Bronchial epithelial cell (primary cell): ENCODE data around the gene LYSMD3. TPM values are rescaled to one million over a fixed set of nuclear protein-coding genes. Genes with fewer than 3 reads are reported as not detected.
"Not testable (repeated sequence)": the region's sequence is repeated elsewhere in the genome, so short reads cannot be mapped to it uniquely, and the experiment has no call there.

Experiments used
- DNase-seq: peaks from one replicate; pipeline ENCODE4 v3.0.0-alpha.2; 2010; ENCODE audit warnings: low read depth
- FAIRE-seq: peaks from 2 replicates; lab custom pipeline; 2011; peaks lifted over from hg19 to GRCh38; lab: Jason Lieb, UNC
- H3K27me3 ChIP-seq: 2 replicates; pipeline ENCODE4 v1.5.1; 2011; ENCODE audit warnings: low read length; ENCODE audit not compliant: control insufficient read depth, insufficient read depth
- H3K36me3 ChIP-seq: 2 replicates; pipeline ENCODE4 v1.5.1; 2011; ENCODE audit warnings: low read length; ENCODE audit not compliant: control insufficient read depth, insufficient read depth
- H3K4me3 ChIP-seq: 2 replicates; pipeline ENCODE4 v1.5.1; 2011; ENCODE audit warnings: mild to moderate bottlenecking, low read depth, low read length, control low read depth
- CTCF ChIP-seq: IDR thresholded peaks from 2 replicates; pipeline ENCODE4 v1.5.1; 2011; ENCODE audit warnings: mild to moderate bottlenecking, moderate library complexity, low read length, control low read depth, inconsistent platforms; ENCODE audit not compliant: insufficient read depth, severe bottlenecking
- total RNA-seq: library from RNA; depleted of rRNA; stranded (reverse); fragments of >200 nt; gene quantifications from 2 replicates; pipeline ENCODE4 v1.2.1, GENCODE V29; 2014

The LYSMD3 gene
- total RNA-seq: 15.4 and 16.3 TPM in 2 replicates

DNA sequence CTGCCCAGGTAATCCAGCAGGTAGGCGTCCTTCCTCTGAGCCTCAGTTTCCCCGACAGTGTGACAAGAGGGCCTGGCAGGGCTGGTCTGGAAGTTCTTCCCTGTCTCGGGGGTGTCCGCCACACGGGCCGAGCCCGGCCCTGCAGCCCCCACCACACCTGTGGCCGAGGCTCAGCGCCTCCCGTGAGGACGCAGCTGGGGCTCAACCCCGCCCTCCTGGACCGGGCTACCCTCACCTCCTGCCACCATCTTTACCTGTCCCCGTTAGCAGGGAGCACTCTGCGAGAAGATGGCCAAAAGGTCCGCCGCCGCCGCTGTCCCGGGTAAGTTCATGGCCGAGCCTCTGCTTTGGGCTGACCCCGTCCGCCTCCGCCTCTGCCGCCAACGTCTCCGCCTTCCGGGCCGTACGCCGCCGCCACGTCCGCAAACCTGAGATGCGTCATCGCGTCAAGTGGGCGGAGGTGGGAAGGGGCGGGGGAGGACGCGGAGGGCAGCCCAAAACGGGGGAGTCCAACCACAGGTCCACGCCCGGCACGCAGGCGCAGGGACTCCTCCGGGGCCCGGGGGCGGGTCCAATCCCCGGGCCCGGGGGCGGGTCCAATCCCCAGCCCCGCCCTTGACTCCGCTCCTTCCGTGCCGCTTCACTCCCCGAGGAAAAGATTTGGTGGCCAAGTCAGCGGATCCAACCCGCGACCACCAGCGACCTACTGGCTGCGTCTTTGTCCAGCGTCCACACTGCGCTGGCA, at the start of gene LYSMD3:
LYSMD3 (minus strand) TSS at position 391 of the 745 bp plus-strand sequence. CDS start 4,295 bp downstream, outside the sequence.
- FAIRE-seq (no peak), DNase-seq (peak; percentile 86)
- no peak for TF ChIP-seq CTCF
- peaks cover 5% of the 10 kb centered on the region for H3K27me3 ChIP-seq
- no peaks in the 10 kb centered on the region for H3K36me3 ChIP-seq
- peak within 1 kb of the TSS; percentile 79 for H3K4me3 ChIP-seq

DNA sequence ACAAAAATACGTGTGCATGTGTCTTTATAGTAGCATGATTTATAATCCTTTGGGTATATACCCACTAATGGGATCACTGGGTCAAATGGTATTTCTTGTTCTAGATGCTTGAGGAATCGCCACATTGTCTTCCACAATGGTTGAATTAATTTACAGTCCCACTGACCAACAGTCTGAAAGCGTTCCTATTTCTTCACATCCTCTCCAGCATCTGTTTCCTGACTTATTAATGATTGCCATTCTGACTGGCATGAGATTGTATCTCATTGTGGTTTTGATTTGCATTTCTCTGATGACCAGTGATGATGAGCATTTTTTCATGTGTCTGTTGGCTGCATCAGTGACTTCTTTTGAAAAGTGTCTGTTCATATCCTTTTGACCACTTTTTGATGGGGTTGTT, 47.2 kb upstream of the LYSMD3 start:
- not testable (repeated sequence) for H3K36me3 ChIP-seq, H3K27me3 ChIP-seq, DNase-seq

DNA sequence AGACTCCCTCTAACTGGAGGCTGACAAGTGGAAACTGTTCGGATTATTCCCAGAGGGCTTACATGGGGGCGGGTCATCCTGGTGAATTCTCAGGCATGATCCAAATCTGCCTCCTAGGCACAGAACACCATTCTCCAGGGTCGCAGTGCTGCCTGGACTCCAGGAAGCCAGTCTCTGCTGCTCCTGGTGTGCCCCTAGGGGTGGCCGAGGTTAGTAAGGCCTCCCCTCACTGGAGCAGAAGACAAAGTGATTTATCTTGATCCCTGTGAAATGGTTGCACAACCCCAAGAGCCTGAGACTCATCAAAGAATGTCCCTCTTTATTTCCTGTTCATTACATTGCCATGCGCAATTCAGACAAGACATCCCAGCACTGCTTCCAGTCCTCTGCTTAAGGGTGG, 46.3 kb upstream of the LYSMD3 start:
- FAIRE-seq: no peak

More for the DNA sequence above, 47.2 kb upstream of the LYSMD3 start:
- not testable (repeated sequence) for FAIRE-seq, H3K4me3 ChIP-seq

DNA sequence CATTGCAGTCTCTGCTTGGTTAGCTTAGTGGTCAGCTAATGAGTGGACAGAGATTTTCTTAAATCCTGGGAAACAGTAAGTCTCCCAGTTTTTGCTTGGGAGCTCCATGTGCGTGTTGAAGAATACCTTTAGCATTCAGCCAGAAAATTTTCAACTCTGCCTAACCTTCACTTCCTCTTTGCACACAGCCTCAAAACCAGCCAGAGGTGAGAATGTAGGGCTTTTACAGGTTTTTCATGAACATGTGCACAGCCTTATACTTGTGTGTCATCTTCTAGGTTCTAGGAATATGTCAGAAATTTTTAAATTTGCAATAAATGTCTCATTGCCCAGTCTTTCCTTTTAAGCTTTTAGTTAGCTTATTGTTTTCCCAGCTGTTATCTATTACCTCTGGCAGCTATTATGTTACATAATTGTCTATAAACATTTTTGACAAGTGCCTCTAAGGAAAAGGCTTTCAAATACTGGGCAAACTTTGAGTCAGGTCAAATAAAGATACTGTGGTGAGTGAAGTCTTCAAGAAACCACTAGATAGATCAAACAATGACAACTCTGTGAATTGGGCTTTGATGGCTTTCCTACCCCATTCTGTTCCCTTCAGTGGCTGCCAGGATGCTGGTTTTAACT, 41.9 kb upstream of the LYSMD3 start:
- Histone ChIP-seq H3K4me3 (no peak overlapping the region), H3K36me3 (no peaks in the 10 kb centered on the region), H3K27me3 (no peaks in the 10 kb centered on the region)
- TF ChIP-seq CTCF: no peak
- FAIRE-seq (no peak), DNase-seq (no peak)

More for the DNA sequence above, 46.3 kb upstream of the LYSMD3 start:
- Histone ChIP-seq H3K36me3 (no peaks in the 10 kb centered on the region), H3K4me3 (no peak overlapping the region), H3K27me3 (no peaks in the 10 kb centered on the region)
- no peak for DNase-seq
- TF ChIP-seq CTCF: no peak

GRCh38 chr5:90570034-90570433, 40.6 kb upstream of the LYSMD3 start:
- no peak overlapping the region for H3K4me3 ChIP-seq
- H3K27me3 ChIP-seq: no peaks in the 10 kb centered on the region
- no peak for FAIRE-seq
- TF ChIP-seq CTCF: no peak
- DNase-seq: no peak
- H3K36me3 ChIP-seq: no peaks in the 10 kb centered on the region

GRCh38 chr5:90569084-90569483, 39.7 kb upstream of the LYSMD3 start:
- Histone ChIP-seq H3K27me3 (no peaks in the 10 kb centered on the region), H3K36me3 (no peaks in the 10 kb centered on the region), H3K4me3 (no peak overlapping the region)
- no peak for DNase-seq
- no peak for FAIRE-seq
- no peak for TF ChIP-seq CTCF
